ENCODE measurements around the gene CAPN2.

The CAPN2 gene

DNA sequence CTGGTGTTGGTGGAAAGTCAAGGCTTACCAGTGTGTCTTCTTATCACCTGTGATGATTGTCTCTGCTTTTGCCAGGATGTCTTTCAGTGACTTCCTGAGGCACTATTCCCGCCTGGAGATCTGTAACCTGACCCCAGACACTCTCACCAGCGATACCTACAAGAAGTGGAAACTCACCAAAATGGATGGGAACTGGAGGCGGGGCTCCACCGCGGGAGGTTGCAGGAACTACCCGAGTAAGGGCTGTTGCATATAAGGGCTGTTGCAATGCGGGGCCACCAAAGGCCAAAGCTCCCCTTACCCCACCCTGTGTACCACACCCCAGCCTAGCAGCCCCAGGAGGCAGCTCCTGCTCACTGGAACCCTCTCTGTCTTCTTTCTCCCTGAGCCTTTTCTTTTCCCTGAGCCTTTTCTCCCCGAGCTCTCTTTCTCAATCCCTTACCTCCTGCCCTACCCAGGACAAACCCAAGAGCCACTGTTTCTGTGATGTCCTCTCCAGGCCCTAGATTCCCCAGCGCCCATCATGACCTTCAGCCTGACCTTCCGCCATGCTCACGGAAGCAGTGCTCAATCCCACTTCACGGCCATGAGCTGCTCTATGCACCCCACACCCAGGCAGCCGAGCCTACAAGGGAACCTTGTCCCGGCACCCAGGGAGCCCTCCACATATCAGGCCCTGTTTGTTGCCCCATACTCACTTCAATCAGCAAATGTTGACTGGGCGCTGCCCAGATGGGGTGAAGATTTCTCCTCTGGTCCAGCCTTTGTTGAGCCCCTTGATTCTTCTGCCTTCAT, 40.6 kb downstream of the CAPN2 start:
- no peak for TF ChIP-seq RAD21 (IDR thresholded peaks at IDR 0.05; ENCODE audit: low read depth)
- no peak for TF ChIP-seq ZBTB7A (IDR thresholded peaks at IDR 0.05; ENCODE audit: low read depth)
- TF ChIP-seq TEAD4 (IDR thresholded peaks at IDR 0.05) = no peak
- TF ChIP-seq FOXM1 (IDR thresholded peaks at IDR 0.05; ENCODE audit: borderline replicate concordance, low read depth) = no peak
- TF ChIP-seq NFIC (IDR thresholded peaks at IDR 0.05) = no peak
- TF ChIP-seq, protein P1, sequence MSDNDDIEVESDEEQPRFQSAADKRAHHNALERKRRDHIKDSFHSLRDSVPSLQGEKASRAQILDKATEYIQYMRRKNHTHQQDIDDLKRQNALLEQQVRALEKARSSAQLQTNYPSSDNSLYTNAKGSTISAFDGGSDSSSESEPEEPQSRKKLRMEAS (IDR thresholded peaks at IDR 0.05) = no peak
- no peak for TF ChIP-seq TAF1 (IDR thresholded peaks at IDR 0.05; ENCODE audit: low read depth)

- TF ChIP-seq RAD21 (IDR thresholded peaks at IDR 0.05; ENCODE audit: low read depth) (no peak), REST (IDR thresholded peaks at IDR 0.05; ENCODE audit: low read depth) (no peak), TAF1 (IDR thresholded peaks at IDR 0.05; ENCODE audit: low read depth) (no peak), EGR1 (IDR thresholded peaks at IDR 0.05) (no peak), FOXM1 (IDR thresholded peaks at IDR 0.05; ENCODE audit: borderline replicate concordance, low read depth) (no peak), TCF12 (IDR thresholded peaks at IDR 0.05; ENCODE audit: low read depth) (no peak), USF1 (IDR thresholded peaks at IDR 0.05) (no peak), CEBPB (IDR thresholded peaks at IDR 0.05) (no peak), CREB1 (IDR thresholded peaks at IDR 0.05; ENCODE audit: low read depth) (no peak), NFIC (IDR thresholded peaks at IDR 0.05) (no peak), TEAD4 (IDR thresholded peaks at IDR 0.05) (no peak), YY1 (IDR thresholded peaks at IDR 0.05; ENCODE audit: low read depth) (no peak), EP300 (IDR thresholded peaks at IDR 0.05; ENCODE audit: borderline replicate concordance) (no peak), ZBTB7A (IDR thresholded peaks at IDR 0.05; ENCODE audit: low read depth) (no peak)
- TF ChIP-seq, protein P1 (IDR thresholded peaks at IDR 0.05) = no peak
These were observed 42.5 kb downstream of the CAPN2 start for GRCh38 chr1:223754681-223755431.

DNA sequence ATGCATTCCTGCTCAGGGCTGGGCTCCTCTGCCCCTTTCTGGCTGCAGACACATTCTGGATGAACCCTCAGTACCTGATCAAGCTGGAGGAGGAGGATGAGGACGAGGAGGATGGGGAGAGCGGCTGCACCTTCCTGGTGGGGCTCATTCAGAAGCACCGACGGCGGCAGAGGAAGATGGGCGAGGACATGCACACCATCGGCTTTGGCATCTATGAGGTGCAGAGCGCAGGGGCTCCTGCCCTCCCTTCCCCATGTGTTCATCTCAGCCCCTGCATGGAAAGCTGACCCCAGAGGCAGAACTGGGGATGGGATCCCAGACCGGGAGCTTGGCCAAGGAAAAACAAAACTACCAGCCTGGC, 43.1 kb downstream of the CAPN2 start:
- TF ChIP-seq EP300 (IDR thresholded peaks at IDR 0.05; ENCODE audit: borderline replicate concordance) (no peak), TCF12 (IDR thresholded peaks at IDR 0.05; ENCODE audit: low read depth) (no peak), FOXM1 (IDR thresholded peaks at IDR 0.05; ENCODE audit: borderline replicate concordance, low read depth) (no peak), REST (IDR thresholded peaks at IDR 0.05; ENCODE audit: low read depth) (no peak), RAD21 (IDR thresholded peaks at IDR 0.05; ENCODE audit: low read depth) (no peak)
- TF ChIP-seq, protein P1 (IDR thresholded peaks at IDR 0.05) = no peak

DNA sequence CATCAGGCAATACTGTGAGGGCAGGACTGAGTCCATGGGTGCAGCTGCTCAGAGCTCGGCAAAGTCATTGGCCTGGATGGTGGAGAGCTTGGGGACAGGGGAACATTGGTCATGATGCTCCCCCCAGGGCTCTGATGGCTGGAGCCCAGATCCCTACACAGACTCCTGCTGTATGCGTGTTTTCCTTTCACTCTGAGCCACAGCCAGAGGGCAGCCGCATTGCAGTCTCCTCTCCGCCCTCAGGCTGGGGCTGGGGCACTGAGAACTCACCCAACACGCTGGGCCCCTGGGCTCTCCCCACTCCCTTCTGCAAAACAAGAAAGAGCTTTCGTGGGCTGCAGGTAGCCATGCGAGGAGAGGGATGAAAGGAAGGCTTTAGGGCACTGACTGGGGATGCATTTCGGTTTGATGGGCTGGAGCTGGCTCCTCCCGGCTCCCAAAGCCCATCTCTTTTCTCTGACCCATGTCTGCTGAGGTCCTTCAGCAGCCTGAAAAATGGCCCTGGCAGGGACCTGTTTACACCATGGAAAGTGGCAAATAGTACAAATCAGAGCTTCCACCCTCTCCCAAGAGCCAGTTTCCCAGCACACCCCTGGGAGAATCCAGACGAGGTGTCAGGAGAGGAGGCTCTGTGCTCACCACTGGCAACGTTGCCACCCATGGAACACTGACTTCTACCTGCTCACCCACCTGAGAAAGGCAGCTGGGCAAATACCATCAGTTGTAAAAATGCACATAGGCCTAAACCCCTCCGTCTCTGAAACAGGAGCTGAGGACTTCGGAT, 43.8 kb downstream of the CAPN2 start:
- TF ChIP-seq, protein P1 (IDR thresholded peaks at IDR 0.05) = no peak
- TF ChIP-seq EP300 (IDR thresholded peaks at IDR 0.05; ENCODE audit: borderline replicate concordance) (no peak), NFIC (IDR thresholded peaks at IDR 0.05) (no peak), EGR1 (IDR thresholded peaks at IDR 0.05) (no peak), CREB1 (IDR thresholded peaks at IDR 0.05; ENCODE audit: low read depth) (no peak), RAD21 (IDR thresholded peaks at IDR 0.05; ENCODE audit: low read depth) (no peak), FOXM1 (IDR thresholded peaks at IDR 0.05; ENCODE audit: borderline replicate concordance, low read depth) (no peak), TAF1 (IDR thresholded peaks at IDR 0.05; ENCODE audit: low read depth) (no peak), TEAD4 (IDR thresholded peaks at IDR 0.05) (no peak), ZBTB7A (IDR thresholded peaks at IDR 0.05; ENCODE audit: low read depth) (no peak), CEBPB (IDR thresholded peaks at IDR 0.05) (no peak), REST (IDR thresholded peaks at IDR 0.05; ENCODE audit: low read depth) (no peak), YY1 (IDR thresholded peaks at IDR 0.05; ENCODE audit: low read depth) (no peak), USF1 (IDR thresholded peaks at IDR 0.05) (no peak), TCF12 (IDR thresholded peaks at IDR 0.05; ENCODE audit: low read depth) (no peak)

Measured in Ishikawa (cell line).